Mesothelial cell of epicardium (in vitro differentiated cells): ENCODE data around the gene SPATA21. TPM values are rescaled to one million over a fixed set of nuclear protein-coding genes. Genes with fewer than 3 reads are reported as not detected.
"Not testable (repeated sequence)": the region's sequence is repeated elsewhere in the genome, so short reads cannot be mapped to it uniquely, and the experiment has no call there.

ENCODE experiments used
- DNase-seq, 2 experiments: peaks; one replicate each; pipeline ENCODE4 v3.0.0; 2021; ENCODE audit warnings: low spot score in 2 of 2; ENCODE audit not compliant: unreplicated experiment in 2 of 2
- H3K27ac Mint-ChIP-seq: 2 replicates; pipeline ENCODE4 v1.8.0; 2021; ENCODE audit warnings: mixed read lengths
- H3K27me3 Mint-ChIP-seq: 2 replicates; pipeline ENCODE4 v1.8.0; 2021; ENCODE audit warnings: low read depth, mixed read lengths
- H3K36me3 Mint-ChIP-seq: 2 replicates; pipeline ENCODE4 v1.8.0; 2021; ENCODE audit warnings: mixed read lengths
- H3K4me1 Mint-ChIP-seq: 2 replicates; pipeline ENCODE4 v1.8.0; 2021; ENCODE audit warnings: mixed read lengths
- H3K4me3 Mint-ChIP-seq: 2 replicates; pipeline ENCODE4 v1.8.0; 2021; ENCODE audit warnings: mild to moderate bottlenecking, moderate library complexity, mixed read lengths
- H3K9me3 Mint-ChIP-seq: 2 replicates; pipeline ENCODE4 v1.8.0; 2021; ENCODE audit warnings: mixed read lengths
- CTCF ChIP-seq: fragments of 200-600 bp; sonication (generic); IDR thresholded peaks from one replicate; pipeline ENCODE4 v1.5.0; 2021; ENCODE audit warnings: antibody characterized with exemption; ENCODE audit not compliant: unreplicated experiment
- total RNA-seq: library from RNA; stranded (reverse); gene quantifications from 3 replicates; pipeline ENCODE4 v1.2.1, GENCODE V29; 2021

SPATA21 gene
- total RNA-seq, 1 donor from 2014 or later, result not detected

- no peak overlapping the region for H3K27ac Mint-ChIP-seq
- no peak for DNase-seq
- H3K4me1 Mint-ChIP-seq, result no peaks in the 10 kb centered on the region
- peaks cover 42% of the 10 kb centered on the region for H3K36me3 Mint-ChIP-seq
- no peak for TF ChIP-seq CTCF
- no peak overlapping the region for H3K4me3 Mint-ChIP-seq
- H3K27me3 Mint-ChIP-seq, result no peaks in the 10 kb centered on the region
- H3K9me3 Mint-ChIP-seq, result no peaks in the 10 kb centered on the region
Measured at GRCh38 chr1:16462773-16463330, 25.6 kb upstream of the SPATA21 start.

- H3K36me3 Mint-ChIP-seq, result peaks cover 41% of the 10 kb centered on the region
- DNase-seq, result no peak
- no peaks in the 10 kb centered on the region for H3K4me1 Mint-ChIP-seq
- H3K4me3 Mint-ChIP-seq, result no peak overlapping the region
- no peak for TF ChIP-seq CTCF
- H3K9me3 Mint-ChIP-seq, result no peaks in the 10 kb centered on the region
- H3K27me3 Mint-ChIP-seq, result no peaks in the 10 kb centered on the region
- no peak overlapping the region for H3K27ac Mint-ChIP-seq
Measured at GRCh38 chr1:16461681-16462080, 24.5 kb upstream of the SPATA21 start.

GRCh38 chr1:16459352-16459925 lies 22.2 kb upstream of the SPATA21 start:
- DNase-seq, result no peak
- Mint-ChIP-seq H3K4me1 (no peaks in the 10 kb centered on the region), H3K27ac (peak overlapping the region; percentile 21), H3K27me3 (no peaks in the 10 kb centered on the region), H3K36me3 (peaks cover 39% of the 10 kb centered on the region), H3K9me3 (no peaks in the 10 kb centered on the region), H3K4me3 (no peak overlapping the region)
- no peak for TF ChIP-seq CTCF

- H3K9me3 Mint-ChIP-seq, result no peaks in the 10 kb centered on the region
- no peak overlapping the region for H3K27ac Mint-ChIP-seq
- H3K4me3 Mint-ChIP-seq, result no peak overlapping the region
- H3K36me3 Mint-ChIP-seq, result peaks cover 39% of the 10 kb centered on the region
- TF ChIP-seq CTCF, result no peak
- H3K4me1 Mint-ChIP-seq, result no peaks in the 10 kb centered on the region
- no peaks in the 10 kb centered on the region for H3K27me3 Mint-ChIP-seq
- no peak for DNase-seq
Measured at GRCh38 chr1:16458831-16459230, 21.6 kb upstream of the SPATA21 start.

- DNase-seq, result not testable (repeated sequence)
Measured at GRCh38 chr1:16456151-16456550, 18.9 kb upstream of the SPATA21 start.

GRCh38 chr1:16454909-16455308 lies 17.7 kb upstream of the SPATA21 start:
- not testable (repeated sequence) for H3K27ac Mint-ChIP-seq, H3K4me3 Mint-ChIP-seq, H3K4me1 Mint-ChIP-seq, H3K27me3 Mint-ChIP-seq, DNase-seq, H3K9me3 Mint-ChIP-seq
- peaks cover 33% of the 10 kb centered on the region for H3K36me3 Mint-ChIP-seq

More at GRCh38 chr1:16456151-16456550, 18.9 kb upstream of the SPATA21 start:
- Mint-ChIP-seq H3K27ac (peak overlapping the region; percentile 26), H3K36me3 (peaks cover 33% of the 10 kb centered on the region)
- H3K4me1 Mint-ChIP-seq, H3K4me3 Mint-ChIP-seq, H3K9me3 Mint-ChIP-seq, H3K27me3 Mint-ChIP-seq: not testable (repeated sequence)
